Measurements from ENCODE around the gene DCUN1D1.

Gene DCUN1D1

GRCh38 chr3:182971637-182972036, 8.7 kb downstream of the DCUN1D1 start:
- DNase-seq: no peak

GRCh38 chr3:182970811-182971418, 9.4 kb downstream of the DCUN1D1 start:
- no peak for DNase-seq

GRCh38 chr3:182969853-182970252, 10.5 kb downstream of the DCUN1D1 start:
- no peak for DNase-seq

- no peak for DNase-seq
These were observed 11.1 kb downstream of the DCUN1D1 start for GRCh38 chr3:182969277-182969676.

- no peak for DNase-seq
These were observed 12.8 kb downstream of the DCUN1D1 start for GRCh38 chr3:182967218-182968204.

GRCh38 chr3:182965861-182966366, 14.4 kb downstream of the DCUN1D1 start:
- DNase-seq: no peak

- no peak for DNase-seq
These were observed 16.2 kb downstream of the DCUN1D1 start for GRCh38 chr3:182964179-182964578.

GRCh38 chr3:182962166-182962565, 18.2 kb downstream of the DCUN1D1 start:
- no peak for DNase-seq

GRCh38 chr3:182959474-182960350, 20.6 kb downstream of the DCUN1D1 start:
- DNase-seq: no peak

GRCh38 chr3:182957676-182958266, 22.6 kb downstream of the DCUN1D1 start:
- no peak for DNase-seq

- no peak for DNase-seq
These were observed 23.1 kb downstream of the DCUN1D1 start for GRCh38 chr3:182957226-182957625.

GRCh38 chr3:182954553-182955235, 25.6 kb downstream of the DCUN1D1 start:
- DNase-seq: no peak

GRCh38 chr3:182949688-182950087, 30.6 kb downstream of the DCUN1D1 start:
- DNase-seq: no peak

GRCh38 chr3:182948305-182948704, 32.0 kb downstream of the DCUN1D1 start:
- no peak for DNase-seq

- no peak for DNase-seq
These were observed 32.5 kb downstream of the DCUN1D1 start for GRCh38 chr3:182947888-182948287.

GRCh38 chr3:182941719-182942118, 38.6 kb downstream of the DCUN1D1 start:
- DNase-seq: no peak

- DNase-seq: no peak
These were observed 40.0 kb downstream of the DCUN1D1 start for GRCh38 chr3:182940266-182940808.

- DNase-seq: no peak
These were observed 42.9 kb downstream of the DCUN1D1 start for GRCh38 chr3:182937293-182938051.

- no peak for DNase-seq
These were observed 43.4 kb downstream of the DCUN1D1 start for GRCh38 chr3:182936918-182937285.

GRCh38 chr3:182936239-182936917, 44.0 kb downstream of the DCUN1D1 start:
- DNase-seq: no peak

All from activated CD8-positive, alpha-beta memory T cell treated with anti-CD3 and anti-CD28 coated beads for 24 hours (primary cell).